ENCODE data around the gene LSM12.
"Not testable (repeated sequence)": the region's sequence is repeated elsewhere in the genome, so short reads cannot be mapped to it uniquely, and the experiment has no call there.

The LSM12 gene

GRCh38 chr17:44044071-44044470, 22.4 kb downstream of the LSM12 start:
- Mint-ChIP-seq H3K4me1 (ENCODE audit: low read depth) (peaks cover 12% of the 10 kb centered on the region), H3K36me3 (peaks cover 2% of the 10 kb centered on the region), H3K9me3 (ENCODE audit: low read depth) (no peaks in the 10 kb centered on the region), H3K27ac (no peak overlapping the region), H3K4me3 (no peak overlapping the region), H3K27me3 (no peaks in the 10 kb centered on the region)

GRCh38 chr17:44043272-44043696, 23.2 kb downstream of the LSM12 start:
- H3K4me3 Mint-ChIP-seq, result no peak overlapping the region
- no peaks in the 10 kb centered on the region for H3K27me3 Mint-ChIP-seq
- peaks cover 2% of the 10 kb centered on the region for H3K36me3 Mint-ChIP-seq
- H3K27ac Mint-ChIP-seq, result no peak overlapping the region
- no peaks in the 10 kb centered on the region for H3K9me3 Mint-ChIP-seq (ENCODE audit: low read depth)
- H3K4me1 Mint-ChIP-seq (ENCODE audit: low read depth), result peaks cover 11% of the 10 kb centered on the region

GRCh38 chr17:44039829-44040635, 26.4 kb downstream of the LSM12 start:
- H3K27ac Mint-ChIP-seq, result no peak overlapping the region

GRCh38 chr17:44038604-44039011, 27.9 kb downstream of the LSM12 start:
- Mint-ChIP-seq H3K9me3 (ENCODE audit: low read depth) (no peaks in the 10 kb centered on the region), H3K36me3 (peaks cover 3% of the 10 kb centered on the region), H3K4me3 (no peak overlapping the region), H3K4me1 (ENCODE audit: low read depth) (peaks cover 14% of the 10 kb centered on the region), H3K27ac (no peak overlapping the region), H3K27me3 (no peaks in the 10 kb centered on the region)

More at GRCh38 chr17:44039829-44040635, 26.4 kb downstream of the LSM12 start:
- Mint-ChIP-seq H3K4me1 (ENCODE audit: low read depth) (peaks cover 9% of the 10 kb centered on the region), H3K36me3 (no peaks in the 10 kb centered on the region), H3K9me3 (ENCODE audit: low read depth) (no peaks in the 10 kb centered on the region), H3K4me3 (no peak overlapping the region), H3K27me3 (no peaks in the 10 kb centered on the region)

GRCh38 chr17:44037471-44037870, 29.0 kb downstream of the LSM12 start:
- Mint-ChIP-seq H3K27me3 (no peaks in the 10 kb centered on the region), H3K36me3 (peaks cover 3% of the 10 kb centered on the region), H3K27ac (no peak overlapping the region), H3K4me3 (no peak overlapping the region), H3K4me1 (ENCODE audit: low read depth) (peaks cover 16% of the 10 kb centered on the region), H3K9me3 (ENCODE audit: low read depth) (no peaks in the 10 kb centered on the region)

GRCh38 chr17:44034688-44035087, 31.8 kb downstream of the LSM12 start:
- not testable (repeated sequence) for H3K4me3 Mint-ChIP-seq; H3K27ac Mint-ChIP-seq; H3K9me3 Mint-ChIP-seq (ENCODE audit: low read depth); H3K4me1 Mint-ChIP-seq (ENCODE audit: low read depth); H3K27me3 Mint-ChIP-seq; H3K36me3 Mint-ChIP-seq

GRCh38 chr17:44033861-44034408, 32.5 kb downstream of the LSM12 start:
- H3K4me1 Mint-ChIP-seq (ENCODE audit: low read depth), result peaks cover 9% of the 10 kb centered on the region
- no peaks in the 10 kb centered on the region for H3K27me3 Mint-ChIP-seq
- no peaks in the 10 kb centered on the region for H3K9me3 Mint-ChIP-seq (ENCODE audit: low read depth)
- no peak overlapping the region for H3K4me3 Mint-ChIP-seq
- H3K36me3 Mint-ChIP-seq, result peaks cover 4% of the 10 kb centered on the region
- H3K27ac Mint-ChIP-seq, result no peak overlapping the region

GRCh38 chr17:44030482-44030881, 36.0 kb downstream of the LSM12 start:
- no peak overlapping the region for H3K4me3 Mint-ChIP-seq
- H3K27ac Mint-ChIP-seq, result no peak overlapping the region
- no peaks in the 10 kb centered on the region for H3K9me3 Mint-ChIP-seq (ENCODE audit: low read depth)
- H3K4me1 Mint-ChIP-seq (ENCODE audit: low read depth), result peaks cover 9% of the 10 kb centered on the region
- no peaks in the 10 kb centered on the region for H3K27me3 Mint-ChIP-seq
- peaks cover 4% of the 10 kb centered on the region for H3K36me3 Mint-ChIP-seq

- peaks cover 9% of the 10 kb centered on the region for H3K4me1 Mint-ChIP-seq (ENCODE audit: low read depth)
- H3K9me3 Mint-ChIP-seq (ENCODE audit: low read depth), result no peaks in the 10 kb centered on the region
- no peaks in the 10 kb centered on the region for H3K27me3 Mint-ChIP-seq
- H3K4me3 Mint-ChIP-seq, result no peak overlapping the region
- peaks cover 4% of the 10 kb centered on the region for H3K36me3 Mint-ChIP-seq
- H3K27ac Mint-ChIP-seq, result peak overlapping the region; percentile 46
These were observed 36.7 kb downstream of the LSM12 start for GRCh38 chr17:44029736-44030135.

- no peak overlapping the region for H3K4me3 Mint-ChIP-seq
- H3K36me3 Mint-ChIP-seq, result no peaks in the 10 kb centered on the region
- no peak overlapping the region for H3K27ac Mint-ChIP-seq
- peaks cover 2% of the 10 kb centered on the region for H3K4me1 Mint-ChIP-seq (ENCODE audit: low read depth)
- no peaks in the 10 kb centered on the region for H3K27me3 Mint-ChIP-seq
- H3K9me3 Mint-ChIP-seq (ENCODE audit: low read depth), result no peaks in the 10 kb centered on the region
These were observed 41.6 kb downstream of the LSM12 start for GRCh38 chr17:44024853-44025252.

GRCh38 chr17:44024271-44024663, 42.2 kb downstream of the LSM12 start:
- H3K27ac Mint-ChIP-seq, result no peak overlapping the region

GRCh38 chr17:44023545-44024270, 42.8 kb downstream of the LSM12 start:
- Mint-ChIP-seq H3K27me3 (no peaks in the 10 kb centered on the region), H3K4me1 (ENCODE audit: low read depth) (no peaks in the 10 kb centered on the region), H3K4me3 (no peak overlapping the region), H3K36me3 (no peaks in the 10 kb centered on the region), H3K27ac (no peak overlapping the region), H3K9me3 (ENCODE audit: low read depth) (no peaks in the 10 kb centered on the region)

More at GRCh38 chr17:44024271-44024663, 42.2 kb downstream of the LSM12 start:
- Mint-ChIP-seq H3K4me1 (ENCODE audit: low read depth) (no peaks in the 10 kb centered on the region), H3K27me3 (no peaks in the 10 kb centered on the region), H3K4me3 (no peak overlapping the region), H3K36me3 (no peaks in the 10 kb centered on the region), H3K9me3 (ENCODE audit: low read depth) (no peaks in the 10 kb centered on the region)

GRCh38 chr17:44022246-44022645, 44.2 kb downstream of the LSM12 start:
- Mint-ChIP-seq H3K27ac (no peak overlapping the region), H3K9me3 (ENCODE audit: low read depth) (no peaks in the 10 kb centered on the region), H3K4me3 (no peak overlapping the region), H3K36me3 (no peaks in the 10 kb centered on the region), H3K4me1 (ENCODE audit: low read depth) (no peaks in the 10 kb centered on the region), H3K27me3 (no peaks in the 10 kb centered on the region)

GRCh38 chr17:44021227-44021626, 45.2 kb downstream of the LSM12 start:
- H3K4me1 Mint-ChIP-seq (ENCODE audit: low read depth); H3K36me3 Mint-ChIP-seq; H3K4me3 Mint-ChIP-seq; H3K27ac Mint-ChIP-seq; H3K9me3 Mint-ChIP-seq (ENCODE audit: low read depth); H3K27me3 Mint-ChIP-seq: not testable (repeated sequence)

- peak within 1 kb of the TSS; percentile 98 for H3K27ac Mint-ChIP-seq
- H3K4me1 Mint-ChIP-seq (ENCODE audit: low read depth), result peaks cover 15% of the 10 kb centered on the region
- H3K36me3 Mint-ChIP-seq, result peaks cover 6% of the 10 kb centered on the region
- no peaks in the 10 kb centered on the region for H3K27me3 Mint-ChIP-seq
- peak within 1 kb of the TSS; percentile 100 for H3K4me3 Mint-ChIP-seq
- H3K9me3 Mint-ChIP-seq (ENCODE audit: low read depth), result no peaks in the 10 kb centered on the region
These were observed 51.9 kb downstream of the LSM12 start, which contains the start of gene TMEM101 for GRCh38 chr17:44014437-44015172. TSS of gene TMEM101 (minus strand) at chr17:44014963. CDS start at chr17:44014952, 11 bp downstream.

All from activated naive CD8-positive, alpha-beta T cell (primary cell).